ENCODE data around the gene ZMYND11. TPM values are rescaled to one million over a fixed set of nuclear protein-coding genes. Genes with fewer than 3 reads are reported as not detected.

Gene ZMYND11
- total RNA-seq, 1 donor from 2014 or later = 49.2 TPM

- TF ChIP-seq CTCF (IDR thresholded peaks at IDR 0.05; ENCODE audit: insufficient read depth, low read length, severe bottlenecking) = no peak
- FAIRE-seq = no peak
Measured at GRCh38 chr10:190216-190615, 55.0 kb downstream of the ZMYND11 start.

GRCh38 chr10:191703-192518, 56.7 kb downstream of the ZMYND11 start:
- FAIRE-seq (no peak), DNase-seq (ENCODE audit: low read depth) (peak; percentile 49)
- Histone ChIP-seq H3K36me3 (ENCODE audit: control insufficient read depth, insufficient read depth, low read length) (no peaks in the 10 kb centered on the region), H3K4me3 (ENCODE audit: low read depth, low read length) (no peak overlapping the region), H3K27me3 (ENCODE audit: control insufficient read depth, insufficient read depth, low read length) (no peaks in the 10 kb centered on the region)
- no peak for TF ChIP-seq CTCF (IDR thresholded peaks at IDR 0.05; ENCODE audit: insufficient read depth, low read length, severe bottlenecking)

More at GRCh38 chr10:190216-190615, 55.0 kb downstream of the ZMYND11 start:
- Histone ChIP-seq H3K4me3 (ENCODE audit: low read depth, low read length) (no peak overlapping the region), H3K27me3 (ENCODE audit: control insufficient read depth, insufficient read depth, low read length) (no peaks in the 10 kb centered on the region), H3K36me3 (ENCODE audit: control insufficient read depth, insufficient read depth, low read length) (no peaks in the 10 kb centered on the region)
- no peak for DNase-seq (ENCODE audit: low read depth)

- Histone ChIP-seq H3K36me3 (ENCODE audit: control insufficient read depth, insufficient read depth, low read length) (no peaks in the 10 kb centered on the region), H3K27me3 (ENCODE audit: control insufficient read depth, insufficient read depth, low read length) (no peaks in the 10 kb centered on the region), H3K4me3 (ENCODE audit: low read depth, low read length) (no peak overlapping the region)
- FAIRE-seq = no peak
- TF ChIP-seq CTCF (IDR thresholded peaks at IDR 0.05; ENCODE audit: insufficient read depth, low read length, severe bottlenecking) = no peak
- no peak for DNase-seq (ENCODE audit: low read depth)
Measured at GRCh38 chr10:194281-194680, 59.0 kb downstream of the ZMYND11 start.

- no peak for TF ChIP-seq CTCF (IDR thresholded peaks at IDR 0.05; ENCODE audit: insufficient read depth, low read length, severe bottlenecking)
- DNase-seq (ENCODE audit: low read depth) = peak; percentile 37
- no peaks in the 10 kb centered on the region for H3K36me3 ChIP-seq (ENCODE audit: control insufficient read depth, insufficient read depth, low read length)
- H3K4me3 ChIP-seq (ENCODE audit: low read depth, low read length) = no peak overlapping the region
- H3K27me3 ChIP-seq (ENCODE audit: control insufficient read depth, insufficient read depth, low read length) = no peaks in the 10 kb centered on the region
- no peak for FAIRE-seq
Measured at GRCh38 chr10:200405-200804, 65.2 kb downstream of the ZMYND11 start.

GRCh38 chr10:201328-201771, 66.1 kb downstream of the ZMYND11 start:
- no peak for FAIRE-seq
- no peaks in the 10 kb centered on the region for H3K36me3 ChIP-seq (ENCODE audit: control insufficient read depth, insufficient read depth, low read length)
- TF ChIP-seq CTCF (IDR thresholded peaks at IDR 0.05; ENCODE audit: insufficient read depth, low read length, severe bottlenecking) = no peak
- no peak overlapping the region for H3K4me3 ChIP-seq (ENCODE audit: low read depth, low read length)
- H3K27me3 ChIP-seq (ENCODE audit: control insufficient read depth, insufficient read depth, low read length) = no peaks in the 10 kb centered on the region
- peak; percentile 49 for DNase-seq (ENCODE audit: low read depth)
